HUES48 (cell line): ENCODE data around the gene NDRG3.

Experiments used
- H3K27ac ChIP-seq: one replicate; pipeline ENCODE4 v1.7.0; 2013; ENCODE audit warnings: low read depth, low read length, inconsistent platforms
- H3K27me3 ChIP-seq: 2 replicates; pipeline ENCODE4 v1.6.1; 2013; ENCODE audit warnings: mild to moderate bottlenecking, low read length; ENCODE audit not compliant: control insufficient read depth, insufficient read depth
- H3K36me3 ChIP-seq: 2 replicates; pipeline ENCODE4 v1.6.1; 2013; ENCODE audit warnings: low read length; ENCODE audit not compliant: control insufficient read depth, insufficient read depth
- H3K4me1 ChIP-seq: 2 replicates; pipeline ENCODE4 v1.6.1; 2013; ENCODE audit warnings: mild to moderate bottlenecking, low read length; ENCODE audit not compliant: control insufficient read depth, insufficient read depth
- H3K4me3 ChIP-seq: 2 replicates; pipeline ENCODE4 v1.5.1; 2013; ENCODE audit warnings: mild to moderate bottlenecking, low read depth, low read length
- H3K9ac ChIP-seq: 2 replicates; pipeline ENCODE4 v1.6.1; 2013; ENCODE audit warnings: mild to moderate bottlenecking, low read depth, low read length, moderate library complexity
- H3K9me3 ChIP-seq: 2 replicates; pipeline ENCODE4 v1.6.1; 2013; ENCODE audit warnings: low read length; ENCODE audit not compliant: control insufficient read depth, insufficient read depth

NDRG3 gene

GRCh38 chr20:36778831-36779655 lies 33.2 kb upstream of the NDRG3 start:
- peaks cover 4% of the 10 kb centered on the region; the same call in 1 of the 2 replicates for H3K36me3 ChIP-seq
- no peak overlapping the region for H3K27ac ChIP-seq
- no peaks in the 10 kb centered on the region for H3K9me3 ChIP-seq
- H3K4me1 ChIP-seq: no peaks in the 10 kb centered on the region
- no peak overlapping the region for H3K9ac ChIP-seq
- no peak overlapping the region for H3K4me3 ChIP-seq
- no peaks in the 10 kb centered on the region for H3K27me3 ChIP-seq

GRCh38 chr20:36777576-36777975 lies 31.7 kb upstream of the NDRG3 start:
- no peaks in the 10 kb centered on the region for H3K36me3 ChIP-seq
- peaks cover 4% of the 10 kb centered on the region; the same call in 1 of the 2 replicates for H3K4me1 ChIP-seq
- no peak overlapping the region for H3K9ac ChIP-seq
- H3K9me3 ChIP-seq: no peaks in the 10 kb centered on the region
- no peak overlapping the region for H3K27ac ChIP-seq
- no peaks in the 10 kb centered on the region for H3K27me3 ChIP-seq
- no peak overlapping the region for H3K4me3 ChIP-seq

GRCh38 chr20:36777167-36777566 lies 31.3 kb upstream of the NDRG3 start:
- Histone ChIP-seq H3K27me3 (no peaks in the 10 kb centered on the region), H3K27ac (no peak overlapping the region), H3K9me3 (no peaks in the 10 kb centered on the region), H3K4me3 (no peak overlapping the region), H3K4me1 (peaks cover 6% of the 10 kb centered on the region; the same call in 1 of the 2 replicates), H3K36me3 (no peaks in the 10 kb centered on the region), H3K9ac (no peak overlapping the region)

- Histone ChIP-seq H3K4me3 (no peak overlapping the region), H3K9ac (no peak overlapping the region), H3K36me3 (peaks cover 8% of the 10 kb centered on the region), H3K27me3 (no peaks in the 10 kb centered on the region), H3K27ac (no peak overlapping the region), H3K9me3 (no peaks in the 10 kb centered on the region), H3K4me1 (peaks cover 6% of the 10 kb centered on the region; the same call in 1 of the 2 replicates)
Observed at GRCh38 chr20:36775826-36776225, 29.9 kb upstream of the NDRG3 start.

GRCh38 chr20:36775196-36775595 lies 29.3 kb upstream of the NDRG3 start:
- no peaks in the 10 kb centered on the region for H3K9me3 ChIP-seq
- no peak overlapping the region for H3K4me3 ChIP-seq
- peaks cover 15% of the 10 kb centered on the region for H3K36me3 ChIP-seq
- H3K9ac ChIP-seq: no peak overlapping the region
- H3K4me1 ChIP-seq: peaks cover 6% of the 10 kb centered on the region; the same call in 1 of the 2 replicates
- no peaks in the 10 kb centered on the region for H3K27me3 ChIP-seq
- H3K27ac ChIP-seq: no peak overlapping the region

GRCh38 chr20:36773597-36774390 lies 27.9 kb upstream of the NDRG3 start, which contains the start of gene DSN1:
Gene DSN1, minus strand, starts transcription at chr20:36773763. Its CDS starts 2,305 bp downstream, at chr20:36771458.
- Histone ChIP-seq H3K27me3 (no peaks in the 10 kb centered on the region), H3K4me1 (peaks cover 6% of the 10 kb centered on the region; the same call in 1 of the 2 replicates), H3K4me3 (peak within 1 kb of the TSS; percentile 90), H3K27ac (peak within 1 kb of the TSS; percentile 92), H3K36me3 (peaks cover 27% of the 10 kb centered on the region), H3K9me3 (no peaks in the 10 kb centered on the region), H3K9ac (peak within 1 kb of the TSS; percentile 88)

GRCh38 chr20:36773107-36773596 lies 27.3 kb upstream of the NDRG3 start:
- H3K36me3 ChIP-seq: peaks cover 31% of the 10 kb centered on the region
- no peaks in the 10 kb centered on the region for H3K9me3 ChIP-seq
- H3K27ac ChIP-seq: peak overlapping the region; percentile 92
- peaks cover 6% of the 10 kb centered on the region; the same call in 1 of the 2 replicates for H3K4me1 ChIP-seq
- H3K4me3 ChIP-seq: peak overlapping the region; percentile 90
- H3K27me3 ChIP-seq: no peaks in the 10 kb centered on the region
- peak overlapping the region; percentile 79 for H3K9ac ChIP-seq

- H3K9ac ChIP-seq: no peak overlapping the region
- peaks cover 50% of the 10 kb centered on the region for H3K36me3 ChIP-seq
- peaks cover 6% of the 10 kb centered on the region; the same call in 1 of the 2 replicates for H3K4me1 ChIP-seq
- no peak overlapping the region for H3K27ac ChIP-seq
- H3K9me3 ChIP-seq: no peaks in the 10 kb centered on the region
- H3K27me3 ChIP-seq: no peaks in the 10 kb centered on the region
- no peak overlapping the region for H3K4me3 ChIP-seq
Observed at GRCh38 chr20:36770680-36771079, 24.8 kb upstream of the NDRG3 start.

GRCh38 chr20:36768768-36769430 lies 23.0 kb upstream of the NDRG3 start:
- Histone ChIP-seq H3K9ac (no peak overlapping the region), H3K27me3 (no peaks in the 10 kb centered on the region), H3K4me1 (peaks cover 6% of the 10 kb centered on the region; the same call in 1 of the 2 replicates), H3K27ac (no peak overlapping the region), H3K9me3 (no peaks in the 10 kb centered on the region), H3K36me3 (peaks cover 58% of the 10 kb centered on the region), H3K4me3 (no peak overlapping the region)

GRCh38 chr20:36761125-36761524 lies 15.2 kb upstream of the NDRG3 start:
- H3K9ac ChIP-seq: no peak overlapping the region
- no peaks in the 10 kb centered on the region for H3K9me3 ChIP-seq
- no peaks in the 10 kb centered on the region for H3K27me3 ChIP-seq
- H3K4me1 ChIP-seq: no peaks in the 10 kb centered on the region
- H3K4me3 ChIP-seq: no peak overlapping the region
- H3K36me3 ChIP-seq: peaks cover 64% of the 10 kb centered on the region
- H3K27ac ChIP-seq: no peak overlapping the region
